H9 (cell line): ENCODE results near the gene SLC44A3. TPM values are rescaled to one million over a fixed set of nuclear protein-coding genes. Genes with fewer than 3 reads are reported as not detected.

Experiments used
- DNase-seq: peaks from one replicate; pipeline ENCODE4 v3.0.0-alpha.2; 2017
- H2AFZ ChIP-seq: one replicate; pipeline ENCODE4 v1.6.1; 2013; ENCODE audit warnings: mild to moderate bottlenecking, low read length, control low read depth, moderate library complexity
- H2AK5ac ChIP-seq: 2 replicates; pipeline ENCODE4 v1.6.1; 2013; ENCODE audit warnings: low read length, control low read depth, mixed read lengths; ENCODE audit not compliant: insufficient read length
- H2BK120ac ChIP-seq: one replicate; pipeline ENCODE4 v1.6.1; 2013; ENCODE audit warnings: low read depth, mild to moderate bottlenecking, low read length, control low read depth, inconsistent platforms; ENCODE audit not compliant: poor library complexity, severe bottlenecking
- H2BK12ac ChIP-seq: 2 replicates; pipeline ENCODE4 v1.6.1; 2013; ENCODE audit warnings: low read length, control low read depth, mixed read lengths, low read depth; ENCODE audit not compliant: insufficient read length
- H2BK15ac ChIP-seq: 2 replicates; pipeline ENCODE4 v1.6.1; 2013; ENCODE audit warnings: low read depth, low read length, control low read depth
- H2BK20ac ChIP-seq: one replicate; pipeline ENCODE4 v1.6.1; 2013; ENCODE audit warnings: low read depth, mild to moderate bottlenecking, low read length, control low read depth, inconsistent platforms; ENCODE audit not compliant: poor library complexity, severe bottlenecking
- H2BK5ac ChIP-seq: 2 replicates; pipeline ENCODE4 v1.6.1; 2013; ENCODE audit warnings: low read length, control low read depth, mixed read lengths; ENCODE audit not compliant: insufficient read length
- H3K14ac ChIP-seq: 2 replicates; pipeline ENCODE4 v1.6.1; 2013; ENCODE audit warnings: low read length, control low read depth; ENCODE audit not compliant: insufficient read depth
- H3K18ac ChIP-seq: 2 replicates; pipeline ENCODE4 v1.6.1; 2013; ENCODE audit warnings: low read depth, mild to moderate bottlenecking, mixed read lengths, low read length, control low read depth; ENCODE audit not compliant: insufficient read length
- H3K23ac ChIP-seq: 2 replicates; pipeline ENCODE4 v1.6.1; 2013; ENCODE audit warnings: low read length, control low read depth, mixed read lengths, low read depth; ENCODE audit not compliant: insufficient read length
- H3K23me2 ChIP-seq: 2 replicates; pipeline ENCODE4 v1.6.1; 2013; ENCODE audit warnings: low read depth, mild to moderate bottlenecking, mixed read lengths, low read length, control low read depth; ENCODE audit not compliant: insufficient read length, poor library complexity, severe bottlenecking
- H3K27ac ChIP-seq: 2 replicates; pipeline ENCODE4 v1.5.1; 2013; ENCODE audit warnings: low read length, control low read depth, mixed read lengths, low read depth; ENCODE audit not compliant: insufficient read length
- H3K27me3 ChIP-seq: 2 replicates; pipeline ENCODE4 v1.6.1; 2013; ENCODE audit warnings: low read length, control low read depth, inconsistent platforms; ENCODE audit not compliant: insufficient read depth
- H3K4ac ChIP-seq: 2 replicates; pipeline ENCODE4 v1.6.1; 2013; ENCODE audit warnings: low read depth, mild to moderate bottlenecking, control low read depth, inconsistent platforms, low read length, moderate library complexity
- H3K4me1 ChIP-seq: 2 replicates; pipeline ENCODE4 v1.6.1; 2013; ENCODE audit warnings: low read length, control low read depth, inconsistent platforms; ENCODE audit not compliant: insufficient read depth
- H3K4me2 ChIP-seq: 2 replicates; pipeline ENCODE4 v1.6.1; 2013; ENCODE audit warnings: low read length, control low read depth, mixed read lengths; ENCODE audit not compliant: insufficient read length, insufficient read depth
- H3K56ac ChIP-seq: 2 replicates; pipeline ENCODE4 v1.6.1; 2013; ENCODE audit warnings: low read depth, mild to moderate bottlenecking, mixed read lengths, low read length, control low read depth; ENCODE audit not compliant: insufficient read length
- H3K79me1 ChIP-seq: 2 replicates; pipeline ENCODE4 v1.6.1; 2013; ENCODE audit warnings: low read depth, mild to moderate bottlenecking, moderate library complexity, low read length, control low read depth, inconsistent platforms; ENCODE audit not compliant: insufficient read depth, poor library complexity, severe bottlenecking
- H3K79me2 ChIP-seq: 2 replicates; pipeline ENCODE4 v1.6.1; 2013; ENCODE audit warnings: low read length, control low read depth, inconsistent platforms; ENCODE audit not compliant: insufficient read depth
- H3K9ac ChIP-seq: 2 replicates; pipeline ENCODE4 v1.6.1; 2013; ENCODE audit warnings: low read length, control low read depth, mixed read lengths; ENCODE audit not compliant: insufficient read length; ENCODE audit errors: extremely low read depth
- H3K9me3 ChIP-seq: one replicate; pipeline ENCODE4 v1.6.1; 2013; ENCODE audit warnings: low read depth, low read length, inconsistent platforms; ENCODE audit not compliant: control insufficient read depth
- H3T11ph ChIP-seq: one replicate; pipeline ENCODE4 v1.6.1; 2013; ENCODE audit warnings: mild to moderate bottlenecking, low read length, control low read depth, inconsistent platforms
- H4K20me1 ChIP-seq: one replicate; pipeline ENCODE4 v1.6.1; 2013; ENCODE audit not compliant: control insufficient read depth, insufficient read length, insufficient read depth
- H4K5ac ChIP-seq: 2 replicates; pipeline ENCODE4 v1.6.1; 2013; ENCODE audit warnings: low read depth, mild to moderate bottlenecking, mixed read lengths, low read length, control low read depth; ENCODE audit not compliant: insufficient read length
- H4K8ac ChIP-seq: replicated peaks from 2 replicates; pipeline ENCODE4 v1.6.1; 2013; ENCODE audit warnings: low read length, control low read depth, mixed read lengths, low read depth; ENCODE audit not compliant: insufficient read length
- H4K91ac ChIP-seq: 2 replicates; pipeline ENCODE4 v1.6.1; 2013; ENCODE audit warnings: low read depth, mild to moderate bottlenecking, moderate library complexity, mixed read lengths, low read length, control low read depth; ENCODE audit not compliant: insufficient read length
- H3K27ac Mint-ChIP-seq, 3 experiments: 2 replicates in 2 of 3; 3 replicates in 1 of 3; pipeline ENCODE4 v1.8.0; 2020 to 2021; ENCODE audit warnings: mixed read lengths in 3 of 3, mild to moderate bottlenecking in 1 of 3, moderate library complexity in 1 of 3
- H3K27me3 Mint-ChIP-seq: 2 replicates; pipeline ENCODE4 v1.8.0; 2021; ENCODE audit warnings: low read depth, mild to moderate bottlenecking, moderate library complexity, mixed read lengths
- H3K36me3 Mint-ChIP-seq, 3 experiments: 2 replicates in 2 of 3; 3 replicates in 1 of 3; pipeline ENCODE4 v1.8.0; 2020 to 2021; ENCODE audit warnings: low read depth in 3 of 3, mixed read lengths in 3 of 3; ENCODE audit not compliant: insufficient read depth in 1 of 3
- H3K4me1 Mint-ChIP-seq, 2 experiments: 2 replicates each; pipeline ENCODE4 v1.8.0; 2020; ENCODE audit warnings: mixed read lengths in 2 of 2
- H3K4me3 Mint-ChIP-seq, 2 experiments: 2 replicates in 1 of 2; 3 replicates in 1 of 2; pipeline ENCODE4 v1.8.0; 2020 to 2021; ENCODE audit warnings: mild to moderate bottlenecking in 2 of 2, mixed read lengths in 2 of 2, moderate library complexity in 1 of 2
- H3K9me3 Mint-ChIP-seq, 2 experiments: 2 replicates in 1 of 2; 3 replicates in 1 of 2; pipeline ENCODE4 v1.8.0; 2020; ENCODE audit warnings: mild to moderate bottlenecking in 2 of 2, mixed read lengths in 2 of 2, moderate library complexity in 1 of 2
- WGBS: extraction: QIAGEN DNeasy Blood & Tissue Kit; methylation state at CpG from one replicate; pipeline ENCODE4 v1.1.7; 2013; ENCODE audit warnings: missing lambda C conversion rate, low lambda C conversion rate, mixed read lengths; ENCODE audit not compliant: insufficient read length; ENCODE audit errors: extremely low coverage; 5-methylcytosine and 5-hydroxymethylcytosine counted together
- total RNA-seq: library from RNA; stranded (reverse); gene quantifications from 2 replicates; pipeline ENCODE4 v1.2.1, GENCODE V29; 2021
- TF ChIP-seq, protein P1 (sequence below): fragments of 200-600 bp; sonication (generic); conservative IDR thresholded peaks from 3 replicates; pipeline ENCODE4 v1.8.0; 2021; ENCODE audit warnings: antibody characterized with exemption, mild to moderate bottlenecking

Gene SLC44A3
- total RNA-seq, 1 experiment from 2014 or later = 5.5 TPM

DNA sequence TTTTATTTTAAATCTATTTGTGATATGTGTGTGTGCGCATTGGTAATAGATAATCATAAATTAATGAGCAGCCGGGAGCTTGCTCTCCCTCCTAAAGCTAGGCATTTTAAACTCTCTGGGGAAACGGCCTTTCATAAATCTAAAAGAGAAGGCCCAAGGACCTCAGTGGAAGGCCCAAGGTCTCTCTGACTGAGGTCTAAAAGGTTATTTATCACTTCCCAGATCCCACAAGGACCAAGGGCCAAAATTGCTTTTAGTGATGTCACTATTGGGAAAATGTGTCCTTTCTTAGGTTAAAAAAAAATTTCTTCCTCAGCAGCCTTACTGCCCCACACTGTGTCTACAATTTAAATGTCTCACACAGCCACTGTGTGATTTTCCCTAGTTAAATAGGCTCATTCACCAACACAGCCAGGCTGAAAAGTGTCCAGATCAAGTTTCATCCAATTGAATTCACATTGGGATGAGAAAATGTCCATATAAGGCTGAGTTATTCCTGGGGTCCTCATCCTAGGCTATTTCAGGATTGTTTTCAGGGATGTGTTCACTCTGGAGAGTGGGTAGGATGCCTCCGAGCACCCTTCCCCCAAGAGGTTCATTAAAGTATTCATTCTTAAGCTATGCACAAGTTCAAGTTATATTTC, 46.1 kb downstream of the SLC44A3 start:
- H3K4ac ChIP-seq = no peak overlapping the region
- H3K4me1 ChIP-seq = peaks cover 20% of the 10 kb centered on the region; the same call in 1 of the 2 replicates
- Mint-ChIP-seq H3K27me3 (no peaks in the 10 kb centered on the region), H3K27ac (peak overlapping the region in 1 of 3 experiments; percentile 3; a peak in 2 of 7 replicates), H3K4me1 (peaks cover 64 to 67% of the 10 kb centered on the region in 2 experiments), H3K4me3 (no peak overlapping the region), H3K9me3 (peaks cover 0 to 3% of the 10 kb centered on the region in 2 experiments; a peak in 1 of 5 replicates), H3K36me3 (no peaks in the 10 kb centered on the region)
- H4K91ac ChIP-seq = no peak overlapping the region
- H2AFZ ChIP-seq = no peak overlapping the region
- no peak for DNase-seq
- H3T11ph ChIP-seq = no peak overlapping the region
- no peak overlapping the region for H3K4me2 ChIP-seq
- WGBS = no CpG with 5 or more reads among the region's 4 CpGs
- H2AK5ac ChIP-seq = no peak overlapping the region
- no peaks in the 10 kb centered on the region for H3K23me2 ChIP-seq
- no peak overlapping the region for H4K8ac ChIP-seq
- no peaks in the 10 kb centered on the region for H3K9me3 ChIP-seq
- no peak overlapping the region for H3K18ac ChIP-seq
- TF ChIP-seq, protein P1, sequence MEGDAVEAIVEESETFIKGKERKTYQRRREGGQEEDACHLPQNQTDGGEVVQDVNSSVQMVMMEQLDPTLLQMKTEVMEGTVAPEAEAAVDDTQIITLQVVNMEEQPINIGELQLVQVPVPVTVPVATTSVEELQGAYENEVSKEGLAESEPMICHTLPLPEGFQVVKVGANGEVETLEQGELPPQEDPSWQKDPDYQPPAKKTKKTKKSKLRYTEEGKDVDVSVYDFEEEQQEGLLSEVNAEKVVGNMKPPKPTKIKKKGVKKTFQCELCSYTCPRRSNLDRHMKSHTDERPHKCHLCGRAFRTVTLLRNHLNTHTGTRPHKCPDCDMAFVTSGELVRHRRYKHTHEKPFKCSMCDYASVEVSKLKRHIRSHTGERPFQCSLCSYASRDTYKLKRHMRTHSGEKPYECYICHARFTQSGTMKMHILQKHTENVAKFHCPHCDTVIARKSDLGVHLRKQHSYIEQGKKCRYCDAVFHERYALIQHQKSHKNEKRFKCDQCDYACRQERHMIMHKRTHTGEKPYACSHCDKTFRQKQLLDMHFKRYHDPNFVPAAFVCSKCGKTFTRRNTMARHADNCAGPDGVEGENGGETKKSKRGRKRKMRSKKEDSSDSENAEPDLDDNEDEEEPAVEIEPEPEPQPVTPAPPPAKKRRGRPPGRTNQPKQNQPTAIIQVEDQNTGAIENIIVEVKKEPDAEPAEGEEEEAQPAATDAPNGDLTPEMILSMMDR = no peak
- H3K79me1 ChIP-seq = no peaks in the 10 kb centered on the region
- no peak overlapping the region for H3K14ac ChIP-seq
- no peaks in the 10 kb centered on the region for H4K20me1 ChIP-seq
- H4K5ac ChIP-seq = no peak overlapping the region
- no peak overlapping the region for H3K23ac ChIP-seq
- H2BK20ac ChIP-seq = no peak overlapping the region
- H3K79me2 ChIP-seq = no peaks in the 10 kb centered on the region
- H2BK12ac ChIP-seq = no peak overlapping the region
- H2BK15ac ChIP-seq = no peak overlapping the region
- no peak overlapping the region for H2BK5ac ChIP-seq
- no peaks in the 10 kb centered on the region for H3K27me3 ChIP-seq
- no peak overlapping the region for H3K27ac ChIP-seq
- no peak overlapping the region for H2BK120ac ChIP-seq
- H3K9ac ChIP-seq = no peak overlapping the region
- no peak overlapping the region for H3K56ac ChIP-seq
